ENCODE measurements around the gene TACC2.

Gene TACC2

GRCh38 chr10:122077311-122077875 is 88.4 kb downstream of the TACC2 start:
- Histone ChIP-seq H3K27me3 (ENCODE audit: insufficient read depth, low read length) (no peaks in the 10 kb centered on the region; the same call in 1 of the 2 replicates), H3K4me2 (ENCODE audit: low read length) (no peak overlapping the region), H3K9ac (ENCODE audit: low read length) (no peak overlapping the region), H2AFZ (ENCODE audit: low read length) (no peak overlapping the region), H3K36me3 (ENCODE audit: insufficient read depth, low read length) (no peaks in the 10 kb centered on the region), H3K79me2 (ENCODE audit: insufficient read depth, low read length) (no peaks in the 10 kb centered on the region), H3K9me3 (ENCODE audit: low read length) (no peaks in the 10 kb centered on the region), H4K20me1 (ENCODE audit: insufficient read depth, low read length) (no peaks in the 10 kb centered on the region), H3K4me1 (ENCODE audit: insufficient read depth, low read length, severe bottlenecking) (no peaks in the 10 kb centered on the region), H3K27ac (ENCODE audit: low read depth, low read length, poor library complexity, severe bottlenecking) (no peak overlapping the region), H3K9me2 (ENCODE audit: low read depth, low read length) (no peaks in the 10 kb centered on the region), H3F3A (ENCODE audit: insufficient read depth, low read length) (no peaks in the 10 kb centered on the region), H3K4me3 (ENCODE audit: low read depth, low read length, poor library complexity, severe bottlenecking) (no peak overlapping the region)
- TF ChIP-seq EZH2 (IDR thresholded peaks at IDR 0.05; ENCODE audit: borderline replicate concordance, low read length) (no peak), CTCF (IDR thresholded peaks at IDR 0.05; ENCODE audit: low read length) (no peak)

- no peaks in the 10 kb centered on the region; the same call in 1 of the 2 replicates for H3K27me3 ChIP-seq (ENCODE audit: insufficient read depth, low read length)
- H3K27ac ChIP-seq (ENCODE audit: low read depth, low read length, poor library complexity, severe bottlenecking), result no peak overlapping the region
- H2AFZ ChIP-seq (ENCODE audit: low read length), result no peak overlapping the region
- no peaks in the 10 kb centered on the region for H3F3A ChIP-seq (ENCODE audit: insufficient read depth, low read length)
- H3K9me3 ChIP-seq (ENCODE audit: low read length), result no peaks in the 10 kb centered on the region
- no peaks in the 10 kb centered on the region for H3K9me2 ChIP-seq (ENCODE audit: low read depth, low read length)
- H3K4me3 ChIP-seq (ENCODE audit: low read depth, low read length, poor library complexity, severe bottlenecking), result no peak overlapping the region
- H3K4me2 ChIP-seq (ENCODE audit: low read length), result no peak overlapping the region
- H3K9ac ChIP-seq (ENCODE audit: low read length), result no peak overlapping the region
- TF ChIP-seq EZH2 (IDR thresholded peaks at IDR 0.05; ENCODE audit: borderline replicate concordance, low read length), result no peak
- TF ChIP-seq CTCF (IDR thresholded peaks at IDR 0.05; ENCODE audit: low read length), result no peak
- H4K20me1 ChIP-seq (ENCODE audit: insufficient read depth, low read length), result no peaks in the 10 kb centered on the region
- no peaks in the 10 kb centered on the region for H3K36me3 ChIP-seq (ENCODE audit: insufficient read depth, low read length)
- no peaks in the 10 kb centered on the region for H3K79me2 ChIP-seq (ENCODE audit: insufficient read depth, low read length)
- H3K4me1 ChIP-seq (ENCODE audit: insufficient read depth, low read length, severe bottlenecking), result no peaks in the 10 kb centered on the region
These were observed 89.4 kb downstream of the TACC2 start for GRCh38 chr10:122078326-122078725.

- no peaks in the 10 kb centered on the region for H3K9me2 ChIP-seq (ENCODE audit: low read depth, low read length)
- H3K9ac ChIP-seq (ENCODE audit: low read length), result no peak overlapping the region
- no peaks in the 10 kb centered on the region for H3K36me3 ChIP-seq (ENCODE audit: insufficient read depth, low read length)
- no peaks in the 10 kb centered on the region for H3K9me3 ChIP-seq (ENCODE audit: low read length)
- TF ChIP-seq CTCF (IDR thresholded peaks at IDR 0.05; ENCODE audit: low read length) (no peak), EZH2 (IDR thresholded peaks at IDR 0.05; ENCODE audit: borderline replicate concordance, low read length) (no peak)
- H3K4me2 ChIP-seq (ENCODE audit: low read length), result no peak overlapping the region
- H3F3A ChIP-seq (ENCODE audit: insufficient read depth, low read length), result no peaks in the 10 kb centered on the region
- H3K27ac ChIP-seq (ENCODE audit: low read depth, low read length, poor library complexity, severe bottlenecking), result no peak overlapping the region
- no peak overlapping the region for H2AFZ ChIP-seq (ENCODE audit: low read length)
- H3K4me1 ChIP-seq (ENCODE audit: insufficient read depth, low read length, severe bottlenecking), result no peaks in the 10 kb centered on the region
- H4K20me1 ChIP-seq (ENCODE audit: insufficient read depth, low read length), result no peaks in the 10 kb centered on the region
- no peak overlapping the region for H3K4me3 ChIP-seq (ENCODE audit: low read depth, low read length, poor library complexity, severe bottlenecking)
- no peaks in the 10 kb centered on the region for H3K79me2 ChIP-seq (ENCODE audit: insufficient read depth, low read length)
- no peaks in the 10 kb centered on the region; the same call in 1 of the 2 replicates for H3K27me3 ChIP-seq (ENCODE audit: insufficient read depth, low read length)
These were observed 90.2 kb downstream of the TACC2 start for GRCh38 chr10:122078965-122079795.
